NT2/D1 (cell line): ENCODE measurements around the gene SOHLH2.

Source experiments
- DNase-seq: peaks from one replicate; pipeline ENCODE4 v3.0.0-alpha.2; 2011; ENCODE audit warnings: low read depth, low spot score
- H3K27me3 ChIP-seq: 2 replicates; pipeline ENCODE4 v1.6.0; 2011; ENCODE audit warnings: mild to moderate bottlenecking; ENCODE audit not compliant: insufficient read length, insufficient read depth
- H3K36me3 ChIP-seq: 2 replicates; pipeline ENCODE4 v1.6.1; 2011; ENCODE audit warnings: mild to moderate bottlenecking, low read length, mixed read lengths; ENCODE audit not compliant: insufficient read depth, insufficient read length
- H3K4me1 ChIP-seq: 2 replicates; pipeline ENCODE4 v1.5.1; 2011; ENCODE audit not compliant: insufficient read depth, insufficient read length
- H3K4me3 ChIP-seq: 2 replicates; pipeline ENCODE4 v1.5.1; 2011; ENCODE audit warnings: low read depth; ENCODE audit not compliant: insufficient read length
- H3K9ac ChIP-seq: 2 replicates; pipeline ENCODE4 v1.6.0; 2011; ENCODE audit warnings: low read depth; ENCODE audit not compliant: insufficient read length
- H3K9me3 ChIP-seq: 2 replicates; pipeline ENCODE4 v1.5.1; 2011; ENCODE audit warnings: mild to moderate bottlenecking, low read length; ENCODE audit not compliant: insufficient read depth
- SUZ12 ChIP-seq: IDR thresholded peaks from 2 replicates; pipeline ENCODE4 v1.6.1; 2011; ENCODE audit not compliant: insufficient read length, insufficient read depth; ENCODE audit errors: extremely low read depth
- YY1 ChIP-seq: IDR thresholded peaks from 2 replicates; pipeline ENCODE4 v1.6.1; 2011; ENCODE audit not compliant: insufficient read length, insufficient read depth
- ZNF274 ChIP-seq: IDR thresholded peaks from 2 replicates; pipeline ENCODE4 v1.6.1; 2011; ENCODE audit warnings: mild to moderate bottlenecking, low read depth, low read length

The SOHLH2 gene

GRCh38 chr13:36214163-36214921 lies at the start of gene SOHLH2:
TSS of gene SOHLH2 (minus strand) at chr13:36214556. CDS start at chr13:36214526, 30 bp downstream.
- Histone ChIP-seq H3K36me3 (no peaks in the 10 kb centered on the region), H3K9ac (no peak within 1 kb of the TSS), H3K27me3 (no peaks in the 10 kb centered on the region), H3K9me3 (peaks cover 6% of the 10 kb centered on the region; the same call in 1 of the 2 replicates), H3K4me1 (peaks cover 2% of the 10 kb centered on the region), H3K4me3 (no peak within 1 kb of the TSS)
- TF ChIP-seq ZNF274, result no peak
- no peak for TF ChIP-seq SUZ12
- TF ChIP-seq YY1, result no peak
- no peak for DNase-seq

GRCh38 chr13:36261976-36262375 lies 47.6 kb upstream of the SOHLH2 start:
- Histone ChIP-seq H3K27me3 (no peaks in the 10 kb centered on the region), H3K4me3 (no peak overlapping the region), H3K9ac (no peak overlapping the region), H3K9me3 (no peaks in the 10 kb centered on the region), H3K36me3 (no peaks in the 10 kb centered on the region), H3K4me1 (no peaks in the 10 kb centered on the region)
- TF ChIP-seq ZNF274 (no peak), YY1 (no peak), SUZ12 (no peak)
- DNase-seq, result no peak

- Histone ChIP-seq H3K4me3 (no peak overlapping the region), H3K36me3 (no peaks in the 10 kb centered on the region), H3K9ac (no peak overlapping the region), H3K27me3 (no peaks in the 10 kb centered on the region), H3K9me3 (no peaks in the 10 kb centered on the region), H3K4me1 (no peaks in the 10 kb centered on the region)
- no peak for DNase-seq
- no peak for TF ChIP-seq SUZ12
- no peak for TF ChIP-seq ZNF274
- no peak for TF ChIP-seq YY1
Measured at GRCh38 chr13:36261011-36261410, 46.7 kb upstream of the SOHLH2 start.

GRCh38 chr13:36259361-36260137 lies 45.2 kb upstream of the SOHLH2 start:
- no peaks in the 10 kb centered on the region for H3K27me3 ChIP-seq
- DNase-seq, result no peak

GRCh38 chr13:36258831-36259230 lies 44.5 kb upstream of the SOHLH2 start:
- Histone ChIP-seq H3K4me1 (no peaks in the 10 kb centered on the region), H3K9ac (no peak overlapping the region), H3K4me3 (no peak overlapping the region), H3K36me3 (no peaks in the 10 kb centered on the region), H3K27me3 (no peaks in the 10 kb centered on the region), H3K9me3 (no peaks in the 10 kb centered on the region)
- DNase-seq, result no peak
- TF ChIP-seq SUZ12 (no peak), YY1 (no peak), ZNF274 (no peak)

More at GRCh38 chr13:36259361-36260137, 45.2 kb upstream of the SOHLH2 start:
- no peaks in the 10 kb centered on the region for H3K4me1 ChIP-seq
- no peak for TF ChIP-seq YY1
- TF ChIP-seq SUZ12, result no peak
- no peak for TF ChIP-seq ZNF274
- H3K4me3 ChIP-seq, result no peak overlapping the region
- H3K36me3 ChIP-seq, result no peaks in the 10 kb centered on the region
- no peak overlapping the region for H3K9ac ChIP-seq
- no peaks in the 10 kb centered on the region for H3K9me3 ChIP-seq

GRCh38 chr13:36251526-36251925 lies 37.2 kb upstream of the SOHLH2 start:
- Histone ChIP-seq H3K27me3 (no peaks in the 10 kb centered on the region), H3K9ac (no peak overlapping the region), H3K9me3 (peaks cover 4% of the 10 kb centered on the region; the same call in 1 of the 2 replicates), H3K36me3 (no peaks in the 10 kb centered on the region), H3K4me3 (no peak overlapping the region), H3K4me1 (no peaks in the 10 kb centered on the region)
- TF ChIP-seq ZNF274 (no peak), SUZ12 (no peak), YY1 (no peak)
- no peak for DNase-seq

GRCh38 chr13:36251017-36251416 lies 36.7 kb upstream of the SOHLH2 start:
- no peak overlapping the region for H3K4me3 ChIP-seq
- no peak for TF ChIP-seq YY1
- TF ChIP-seq ZNF274, result no peak
- no peak for TF ChIP-seq SUZ12

More at GRCh38 chr13:36251017-36251416, 36.7 kb upstream of the SOHLH2 start:
- Histone ChIP-seq H3K36me3 (no peaks in the 10 kb centered on the region), H3K9ac (no peak overlapping the region), H3K9me3 (peaks cover 4% of the 10 kb centered on the region; the same call in 1 of the 2 replicates), H3K4me1 (no peaks in the 10 kb centered on the region), H3K27me3 (no peaks in the 10 kb centered on the region)
- no peak for DNase-seq
